HTR-8/SVneo (cell line): ENCODE results near the gene NPEPL1.

Experiments
- DNase-seq: peaks from one replicate; pipeline ENCODE4 v3.0.0; 2011; ENCODE audit warnings: low spot score, mixed read lengths; ENCODE audit not compliant: insufficient read length
- FAIRE-seq: peaks from 2 replicates; lab custom pipeline; 2011; peaks lifted over from hg19 to GRCh38; lab: Jason Lieb, UNC

The NPEPL1 gene

GRCh38 chr20:58711266-58712051 lies 18.9 kb downstream of the NPEPL1 start:
- DNase-seq (no peak), FAIRE-seq (peak; percentile 82)

- no peak for DNase-seq
- peak; percentile 82 for FAIRE-seq
These were observed 19.7 kb downstream of the NPEPL1 start for GRCh38 chr20:58712151-58712791.

GRCh38 chr20:58712806-58713731 lies 20.5 kb downstream of the NPEPL1 start:
- DNase-seq (no peak), FAIRE-seq (no peak)

- FAIRE-seq (peak; percentile 63), DNase-seq (no peak)
These were observed 21.3 kb downstream of the NPEPL1 start for GRCh38 chr20:58713801-58714339.

- DNase-seq (no peak), FAIRE-seq (peak; percentile 80)
These were observed 21.8 kb downstream of the NPEPL1 start for GRCh38 chr20:58714340-58714922.

- FAIRE-seq = no peak
These were observed 22.3 kb downstream of the NPEPL1 start for GRCh38 chr20:58714923-58715351.

GRCh38 chr20:58715391-58715800 lies 22.8 kb downstream of the NPEPL1 start:
- no peak for DNase-seq
- peak; percentile 46 for FAIRE-seq

More at GRCh38 chr20:58714923-58715351, 22.3 kb downstream of the NPEPL1 start:
- DNase-seq = no peak

- FAIRE-seq = no peak
- no peak for DNase-seq
These were observed 23.3 kb downstream of the NPEPL1 start for GRCh38 chr20:58715801-58716475.

- DNase-seq = no peak
- FAIRE-seq = peak; percentile 76
These were observed 24.1 kb downstream of the NPEPL1 start for GRCh38 chr20:58716476-58717277.

- peak; percentile 57 for FAIRE-seq
- DNase-seq = no peak
These were observed 24.9 kb downstream of the NPEPL1 start for GRCh38 chr20:58717278-58718091.

GRCh38 chr20:58718121-58718563 lies 25.5 kb downstream of the NPEPL1 start:
- DNase-seq (no peak), FAIRE-seq (no peak)

- FAIRE-seq (no peak), DNase-seq (no peak)
These were observed 26.1 kb downstream of the NPEPL1 start for GRCh38 chr20:58718729-58719128.

- FAIRE-seq = no peak
- no peak for DNase-seq
These were observed 26.7 kb downstream of the NPEPL1 start for GRCh38 chr20:58719258-58719657.

- DNase-seq = no peak
- FAIRE-seq = peak; percentile 86
These were observed 27.4 kb downstream of the NPEPL1 start for GRCh38 chr20:58719971-58720371.

GRCh38 chr20:58720890-58721289 lies 28.3 kb downstream of the NPEPL1 start:
- no peak for FAIRE-seq
- DNase-seq = no peak

GRCh38 chr20:58721951-58722778 lies 29.6 kb downstream of the NPEPL1 start:
- DNase-seq = no peak
- peak; percentile 87 for FAIRE-seq
